Testis (tissue), 3 donors: ENCODE measurements around the gene TFEB. TPM values are rescaled to one million over a fixed set of nuclear protein-coding genes. Genes with fewer than 3 reads are reported as not detected.

ENCODE experiments used
- DNase-seq: peaks from one replicate; pipeline ENCODE4 v3.0.0-alpha.2; 2019
- H3K27ac ChIP-seq, 2 donors: fragments of 200-600 bp; sonication (generic); one replicate each; pipeline ENCODE4 v1.5.1; 2019
- H3K27me3 ChIP-seq: fragments of 200-600 bp; sonication (generic); one replicate; pipeline ENCODE4 v1.5.1; 2019
- H3K36me3 ChIP-seq: fragments of 200-600 bp; sonication (generic); one replicate; pipeline ENCODE4 v1.5.1; 2017; ENCODE audit warnings: low read depth; ENCODE audit errors: missing control alignments
- H3K4me1 ChIP-seq: fragments of 200-600 bp; sonication (generic); one replicate; pipeline ENCODE4 v1.5.1; 2019
- H3K4me3 ChIP-seq, 2 donors: fragments of 200-600 bp; sonication (generic); one replicate each; pipeline ENCODE4 v1.5.1; 2017 to 2019
- H3K9me3 ChIP-seq: fragments of 200-600 bp; sonication (generic); one replicate; pipeline ENCODE4 v1.5.1; 2017
- POLR2A ChIP-seq: fragments of 450-650 bp; IDR thresholded peaks from one replicate; pipeline ENCODE4 v1.6.1; 2017; ENCODE audit warnings: antibody characterized with exemption, mild to moderate bottlenecking, moderate library complexity
- WGBS, 2 donors: methylation state at CpG; one replicate each; pipeline ENCODE4 v1.1.5; 2018; 5-methylcytosine and 5-hydroxymethylcytosine counted together
- intact Hi-C: fragments of 100-400 bp; cut with DNase I; formaldehyde crosslinking; loops from one replicate; pipeline ENCODE4 v1.15.1; 2023; ENCODE audit warnings: low total_unique reads
- polyA plus RNA-seq: library from polyadenylated mRNA; stranded (reverse); fragments of 350-450 nt; fragmentation: Illumina TruSeq; extraction: RNeasy Lipid Tissue Mini Kit (QIAGEN cat#74804); gene quantifications from one replicate; pipeline ENCODE4 v1.2.3, GENCODE V29; 2014; ENCODE audit warnings: low read depth, low replicate concordance; ENCODE audit not compliant: insufficient read depth
- total RNA-seq, 2 donors: library from RNA; depleted of rRNA; stranded (reverse); fragments of >200 nt; gene quantifications; one replicate each; pipeline ENCODE4 v1.2.3, GENCODE V29; 2016
- TF ChIP-seq, protein P1 (sequence below), 3 experiments: fragments of 450-650 bp in 2 of 3; fragments of 200-600 bp in 1 of 3; sonication (generic) in 1 of 3; IDR thresholded peaks; one replicate each; pipeline ENCODE4 v1.5.1; 2016 to 2019; ENCODE audit warnings: antibody characterized with exemption in 3 of 3, mild to moderate bottlenecking in 2 of 3, moderate library complexity in 1 of 3

Gene TFEB
- total and polyA plus RNA-seq, 3 donors from 2014 or later = 4.5 to 6.3 (median 5.2) TPM

DNA sequence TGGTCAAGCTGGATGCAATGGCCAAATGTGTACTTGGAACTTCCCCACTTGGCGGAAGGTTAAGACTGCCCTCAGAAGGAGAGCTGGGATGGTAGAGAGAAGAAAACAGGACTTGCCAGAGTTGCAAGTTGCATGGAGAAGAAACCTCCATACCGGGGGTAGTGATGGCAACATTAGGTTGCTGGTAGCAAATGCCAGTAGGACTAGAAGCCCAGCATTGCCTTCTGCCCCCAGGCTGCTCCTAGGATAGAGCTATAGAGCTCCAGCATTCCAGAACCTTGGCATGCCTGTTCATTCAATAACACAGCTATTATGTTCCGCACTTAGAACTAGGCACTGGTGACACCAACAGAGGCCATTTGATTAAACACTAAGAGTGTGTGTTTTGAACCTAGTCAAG is 26.6 kb downstream of the TFEB start:
- Histone ChIP-seq H3K9me3 (no peaks in the 10 kb centered on the region), H3K27me3 (no peaks in the 10 kb centered on the region), H3K36me3 (no peaks in the 10 kb centered on the region), H3K27ac (no peak overlapping the region), H3K4me3 (no peak overlapping the region), H3K4me1 (peaks cover 17% of the 10 kb centered on the region)
- TF ChIP-seq, protein P1, sequence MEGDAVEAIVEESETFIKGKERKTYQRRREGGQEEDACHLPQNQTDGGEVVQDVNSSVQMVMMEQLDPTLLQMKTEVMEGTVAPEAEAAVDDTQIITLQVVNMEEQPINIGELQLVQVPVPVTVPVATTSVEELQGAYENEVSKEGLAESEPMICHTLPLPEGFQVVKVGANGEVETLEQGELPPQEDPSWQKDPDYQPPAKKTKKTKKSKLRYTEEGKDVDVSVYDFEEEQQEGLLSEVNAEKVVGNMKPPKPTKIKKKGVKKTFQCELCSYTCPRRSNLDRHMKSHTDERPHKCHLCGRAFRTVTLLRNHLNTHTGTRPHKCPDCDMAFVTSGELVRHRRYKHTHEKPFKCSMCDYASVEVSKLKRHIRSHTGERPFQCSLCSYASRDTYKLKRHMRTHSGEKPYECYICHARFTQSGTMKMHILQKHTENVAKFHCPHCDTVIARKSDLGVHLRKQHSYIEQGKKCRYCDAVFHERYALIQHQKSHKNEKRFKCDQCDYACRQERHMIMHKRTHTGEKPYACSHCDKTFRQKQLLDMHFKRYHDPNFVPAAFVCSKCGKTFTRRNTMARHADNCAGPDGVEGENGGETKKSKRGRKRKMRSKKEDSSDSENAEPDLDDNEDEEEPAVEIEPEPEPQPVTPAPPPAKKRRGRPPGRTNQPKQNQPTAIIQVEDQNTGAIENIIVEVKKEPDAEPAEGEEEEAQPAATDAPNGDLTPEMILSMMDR (IDR thresholded peaks at IDR 0.05) = no peak
- no peak for TF ChIP-seq POLR2A
- DNase-seq = no peak
- 94 to 99% methylated on average over 3 of the region's 3 CpGs for WGBS, 2 donors
- intact Hi-C loops = no loop called here

DNA sequence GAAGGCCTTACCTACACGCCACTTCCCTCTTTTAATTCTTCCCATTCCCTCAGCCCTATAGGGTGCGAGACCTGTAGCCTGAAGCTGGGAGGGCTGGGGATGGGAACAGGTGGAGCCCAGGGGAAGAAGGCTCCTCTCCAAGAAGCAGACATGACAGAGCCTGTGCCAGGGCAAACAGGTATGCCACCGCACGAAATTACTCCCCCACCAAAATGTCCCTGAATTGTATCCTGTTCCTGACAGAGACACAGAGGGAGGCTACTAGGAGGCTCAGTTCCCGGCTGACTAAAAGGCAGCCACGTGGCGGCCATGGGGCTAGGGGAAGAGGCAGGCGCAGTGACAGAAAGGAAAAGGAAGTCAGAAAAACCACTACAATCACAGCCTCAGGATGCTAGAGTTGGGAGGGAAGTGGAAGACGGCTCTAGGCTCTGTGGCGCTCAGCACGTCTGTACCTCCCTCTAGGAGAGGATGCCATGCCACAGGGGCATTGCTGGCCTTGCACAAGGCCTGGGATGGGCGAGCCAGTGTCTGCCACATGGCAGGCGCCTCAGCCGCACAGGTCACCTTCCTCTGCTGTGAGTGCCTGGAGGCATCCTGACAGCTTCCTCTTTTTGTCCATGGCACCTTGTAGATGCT is 27.7 kb downstream of the TFEB start:
- no peaks in the 10 kb centered on the region for H3K27me3 ChIP-seq
- no peak for TF ChIP-seq POLR2A
- TF ChIP-seq, protein P1 (IDR thresholded peaks at IDR 0.05) = no peak
- H3K36me3 ChIP-seq = no peaks in the 10 kb centered on the region
- DNase-seq = no peak
- 70 to 86% methylated on average over 14 of the region's 14 CpGs for WGBS, 2 donors
- H3K4me1 ChIP-seq = peaks cover 7% of the 10 kb centered on the region
- H3K4me3 ChIP-seq = no peak overlapping the region
- H3K27ac ChIP-seq = no peak overlapping the region
- no peaks in the 10 kb centered on the region for H3K9me3 ChIP-seq
- intact Hi-C loops = no loop called here

DNA sequence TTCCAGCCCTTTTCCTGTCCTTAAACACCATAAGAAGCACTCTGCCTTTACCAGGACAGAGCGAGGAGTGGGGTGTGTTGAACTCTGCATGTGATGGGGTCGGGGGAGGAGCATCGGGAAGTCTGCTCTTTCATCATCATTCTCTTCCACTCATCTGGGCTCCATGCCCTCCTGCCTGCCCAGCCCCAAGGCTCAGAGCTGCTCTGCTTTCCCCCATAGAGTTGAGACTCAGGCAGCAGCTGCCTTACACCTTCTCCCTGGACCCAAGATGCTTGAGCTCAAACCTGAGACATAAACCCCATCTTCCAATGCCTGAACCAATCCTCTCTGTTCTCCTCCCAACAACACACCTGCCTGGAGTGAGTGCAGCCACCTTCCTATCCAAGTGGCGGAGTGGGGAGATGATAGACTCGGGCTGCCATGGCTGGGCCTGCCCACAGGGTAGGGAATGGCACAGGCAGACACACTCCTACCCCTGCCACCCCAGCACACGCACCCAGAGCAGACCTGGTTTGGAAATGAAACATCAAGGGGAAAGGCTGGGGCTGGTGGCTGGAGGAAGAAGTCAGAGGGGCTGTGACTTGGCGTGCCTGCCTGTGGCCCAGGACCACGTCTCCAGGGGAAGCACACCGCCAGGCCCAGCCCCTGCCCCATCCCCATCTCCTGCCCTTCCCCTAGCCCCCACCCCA is 28.4 kb downstream of the TFEB start:
- 86 to 90% methylated on average over 9 of the region's 9 CpGs for WGBS, 2 donors
- H3K27ac ChIP-seq = no peak overlapping the region
- H3K36me3 ChIP-seq = no peaks in the 10 kb centered on the region
- TF ChIP-seq, protein P1 (IDR thresholded peaks at IDR 0.05) = no peak
- TF ChIP-seq POLR2A = no peak
- DNase-seq = peak; percentile 28
- intact Hi-C loops = no loop called here
- no peaks in the 10 kb centered on the region for H3K9me3 ChIP-seq
- H3K27me3 ChIP-seq = no peaks in the 10 kb centered on the region
- H3K4me3 ChIP-seq = no peak overlapping the region
- H3K4me1 ChIP-seq = peaks cover under 1% of the 10 kb centered on the region

DNA sequence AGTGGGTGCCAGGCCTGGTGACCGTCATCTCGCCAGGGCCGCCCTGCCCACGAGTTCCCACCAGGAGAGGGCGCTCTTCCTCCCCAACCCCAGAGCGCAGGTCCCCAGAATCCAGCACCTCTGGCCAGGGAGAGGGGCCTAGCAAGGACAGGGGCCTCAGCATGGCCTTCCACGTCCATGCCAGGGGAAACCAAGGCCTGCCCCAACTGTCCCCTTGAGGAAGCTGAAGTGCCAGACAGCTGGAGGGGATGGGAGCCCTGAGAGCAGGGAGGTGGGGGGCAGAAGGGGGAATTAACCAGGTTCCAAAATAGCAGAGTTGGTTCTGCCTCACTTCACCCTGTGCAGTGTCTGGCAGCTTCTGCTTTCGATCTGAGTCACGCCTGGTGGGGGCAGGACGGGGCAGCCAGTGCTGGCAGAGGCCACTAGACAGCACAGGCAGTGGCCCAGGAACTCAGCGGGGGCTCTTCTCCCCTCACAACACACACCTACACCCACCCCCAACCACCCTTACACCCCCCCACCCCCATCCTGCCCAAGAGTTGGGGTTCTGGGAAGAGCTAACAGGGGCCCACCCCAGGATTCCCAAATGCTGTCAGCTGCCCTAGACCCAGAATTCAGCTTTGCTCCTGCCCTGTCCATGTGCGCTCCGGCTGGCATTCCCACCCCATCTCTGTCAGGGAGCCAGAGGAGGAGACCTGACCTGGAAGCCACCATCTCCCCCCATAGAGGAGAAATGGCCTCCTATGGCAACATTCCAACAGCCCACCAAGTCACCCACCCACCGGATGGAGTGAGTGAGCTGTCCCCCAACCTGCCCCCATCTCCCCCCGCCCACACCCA is 29.2 kb downstream of the TFEB start:
- Histone ChIP-seq H3K9me3 (no peaks in the 10 kb centered on the region), H3K27ac (peak overlapping the region in 1 of 2 donors; percentile 24), H3K4me1 (no peaks in the 10 kb centered on the region), H3K36me3 (no peaks in the 10 kb centered on the region), H3K27me3 (no peaks in the 10 kb centered on the region), H3K4me3 (no peak overlapping the region)
- WGBS, 2 donors = 78% methylated on average over 4 to 15 of the region's 15 CpGs
- TF ChIP-seq, protein P1 (IDR thresholded peaks at IDR 0.05) = peak; percentile 46 to 54 (median 47)
- TF ChIP-seq POLR2A = no peak
- peak; percentile 63 for DNase-seq
- intact Hi-C loops = no loop called here
